22Rv1 (cell line): ENCODE measurements around the gene HSDL1.

Experiments
- CTCF ChIP-seq: fragments of 450-650 bp; IDR thresholded peaks from 2 replicates; pipeline ENCODE4 v1.5.1; 2017; ENCODE audit warnings: mild to moderate bottlenecking
- ZFX ChIP-seq: fragments of 450-650 bp; IDR thresholded peaks from 2 replicates; pipeline ENCODE4 v1.6.1; 2017; ENCODE audit warnings: antibody characterized with exemption, borderline replicate concordance

- TF ChIP-seq CTCF, result no peak
- no peak for TF ChIP-seq ZFX
These were observed 34.5 kb downstream of the HSDL1 start for GRCh38 chr16:84110527-84110926.
